Limb (tissue), 2 donors: ENCODE measurements around the gene ALDH1B1.
A peak's percentile ranks its signal among the peaks of the same experiment; 100 is the strongest.
"Not testable (repeated sequence)": the region's sequence is repeated elsewhere in the genome, so short reads cannot be mapped to it uniquely, and the experiment has no call there.

Experiments used
- DNase-seq, 2 donors: peaks; one replicate each; pipeline ENCODE4 v3.0.0-alpha.2; 2016; ENCODE audit errors: extremely low spot score in 2 of 2

The ALDH1B1 gene

DNA sequence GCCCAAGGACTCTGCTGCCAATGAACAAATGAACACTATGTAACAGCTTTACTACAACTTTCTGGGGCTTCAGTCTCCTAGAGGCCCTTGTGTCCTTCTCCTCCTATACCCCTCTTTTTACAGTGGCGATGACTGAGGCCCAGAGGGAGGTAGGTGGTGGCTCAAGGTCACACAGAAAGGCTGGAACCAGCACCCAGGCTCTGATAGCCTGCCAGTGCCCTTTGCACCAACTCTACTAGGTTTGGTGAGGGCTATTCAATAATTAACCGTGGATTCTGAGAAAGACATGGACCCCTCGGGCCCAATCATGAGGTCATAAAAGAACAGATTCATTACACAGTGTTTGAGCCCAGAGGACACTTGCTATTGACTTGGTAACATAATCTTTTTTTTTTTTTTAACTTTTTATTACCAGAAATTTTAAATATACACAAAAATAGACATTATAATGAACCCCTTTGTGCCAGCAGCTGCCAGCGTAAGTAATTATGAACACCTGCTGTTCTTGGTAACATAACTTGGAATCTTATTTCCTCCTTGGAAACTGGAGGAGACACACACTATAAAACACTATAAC is 6.1 kb upstream of the ALDH1B1 start:
- DNase-seq = peak in 1 of 2 donors; percentile 40

DNA sequence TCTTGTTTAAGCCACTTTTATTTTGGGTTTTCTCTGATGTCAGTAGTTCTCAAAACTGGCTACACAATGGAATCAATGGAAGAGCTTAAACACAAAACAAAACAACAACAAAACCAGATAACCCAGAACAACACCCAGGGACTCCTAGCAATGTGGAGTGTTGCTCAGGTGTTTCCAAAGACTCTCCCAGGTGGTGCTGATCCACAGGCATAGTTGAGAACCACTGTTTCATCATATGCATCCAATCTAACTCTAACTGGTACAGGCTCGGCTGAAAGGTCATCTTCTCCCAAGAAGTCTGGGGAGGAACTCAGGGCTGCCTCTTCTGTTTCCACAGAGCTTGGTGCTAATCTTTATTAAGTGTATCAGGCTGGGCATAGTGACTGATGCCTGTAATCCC is 5.4 kb upstream of the ALDH1B1 start:
- no peak for DNase-seq

DNA sequence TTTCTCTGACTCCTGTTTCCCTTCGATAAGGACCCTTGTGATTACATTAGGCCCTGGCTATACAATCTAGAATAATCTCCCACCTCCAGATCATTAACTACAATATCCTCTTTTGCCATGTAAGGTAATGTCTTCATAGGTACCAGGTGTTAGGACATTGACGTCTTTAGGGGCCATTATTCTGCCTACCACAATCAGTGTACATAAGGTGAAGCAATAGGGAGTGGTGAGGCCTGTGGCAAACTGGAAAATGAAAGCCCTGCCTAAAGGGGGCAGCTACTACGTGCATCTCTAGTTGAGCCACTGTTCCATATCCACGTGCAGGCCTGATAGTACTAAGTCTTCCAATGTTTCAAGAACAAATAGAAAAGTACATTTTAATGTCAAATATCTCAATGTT is 4.8 kb upstream of the ALDH1B1 start:
- DNase-seq = no peak

DNA sequence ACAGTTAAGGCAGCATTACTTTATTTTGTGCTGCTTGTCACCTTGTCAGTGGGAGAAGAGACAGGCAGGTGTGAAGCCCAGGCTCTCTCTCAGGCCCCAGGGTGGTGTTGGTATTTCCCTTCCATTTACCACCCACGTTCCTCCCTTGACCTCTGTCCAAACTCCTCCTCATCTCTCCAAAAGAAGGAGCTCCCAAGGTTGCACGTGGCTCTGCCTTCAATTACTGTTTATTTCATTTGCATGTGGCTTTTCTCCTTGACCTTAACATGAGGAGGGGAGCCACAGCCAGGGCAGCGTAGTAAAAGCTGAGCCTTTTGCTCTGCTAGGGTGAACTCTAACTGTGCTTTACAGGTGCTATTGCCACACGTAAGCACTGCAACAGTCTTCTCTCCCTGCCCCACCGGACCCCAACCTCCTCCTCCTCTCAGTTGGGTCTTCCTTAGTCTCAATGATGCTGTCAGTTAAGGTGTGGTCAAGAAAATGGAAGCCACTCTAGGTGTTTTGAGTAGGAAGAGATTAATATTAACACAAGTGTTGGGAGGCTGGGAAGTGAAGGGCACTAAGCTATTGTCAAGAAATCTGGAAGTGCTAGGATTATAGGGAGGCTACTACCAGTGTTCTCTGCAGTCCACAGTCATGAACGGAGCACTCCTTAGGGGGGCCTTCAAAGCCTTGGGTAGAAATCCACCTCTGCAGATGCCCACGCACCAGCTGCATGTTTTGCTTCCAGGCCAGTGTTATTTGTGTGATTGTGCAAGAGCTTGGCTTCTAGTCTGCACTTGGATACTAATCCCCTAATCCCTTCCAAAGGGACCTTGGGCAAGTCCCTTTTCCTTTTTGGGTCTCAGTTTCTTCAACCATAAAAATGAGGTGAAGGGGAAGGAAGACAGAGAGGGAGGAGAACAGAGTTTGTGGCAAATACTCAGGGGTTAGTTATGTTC is 3.9 kb upstream of the ALDH1B1 start:
- DNase-seq = no peak

DNA sequence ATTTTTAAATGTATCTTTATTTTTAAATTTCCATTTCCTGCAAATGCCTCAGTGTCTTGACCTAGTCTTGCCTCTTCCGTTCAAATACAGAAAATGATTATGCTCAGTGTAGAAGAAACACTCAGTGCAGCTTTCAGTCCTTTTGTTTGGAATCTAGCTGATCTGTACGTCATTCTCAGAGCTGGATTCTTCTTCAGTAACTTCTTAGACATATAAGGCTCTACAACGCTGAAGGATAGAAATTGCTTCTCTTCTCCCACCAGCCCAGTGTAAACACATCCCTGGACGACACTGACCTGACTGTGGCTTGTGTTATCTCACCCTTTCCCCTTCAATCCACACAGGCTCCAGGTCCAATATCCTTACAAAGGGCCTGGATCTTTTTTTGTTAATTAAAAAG is 3.2 kb upstream of the ALDH1B1 start:
- DNase-seq = no peak

DNA sequence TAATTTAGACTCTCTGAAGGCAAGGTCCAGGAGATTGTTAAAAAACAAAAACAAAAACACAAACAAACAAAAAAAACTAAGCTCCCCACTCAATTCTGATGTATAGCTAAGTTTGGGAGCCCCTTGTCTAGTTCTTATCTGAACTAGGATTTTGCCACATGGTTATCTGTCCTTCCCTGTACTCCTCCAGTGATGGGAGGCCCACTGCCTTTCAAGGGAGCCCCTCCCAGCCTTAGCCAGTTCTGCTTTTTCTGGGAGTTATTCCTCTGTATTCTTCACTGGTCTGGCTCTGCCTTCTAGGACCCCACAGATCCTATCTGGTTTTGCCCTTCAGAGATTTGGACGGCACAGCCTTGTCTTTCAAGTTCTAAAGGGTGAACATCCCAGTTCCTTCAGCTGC is 2.1 kb upstream of the ALDH1B1 start:
- DNase-seq = no peak

DNA sequence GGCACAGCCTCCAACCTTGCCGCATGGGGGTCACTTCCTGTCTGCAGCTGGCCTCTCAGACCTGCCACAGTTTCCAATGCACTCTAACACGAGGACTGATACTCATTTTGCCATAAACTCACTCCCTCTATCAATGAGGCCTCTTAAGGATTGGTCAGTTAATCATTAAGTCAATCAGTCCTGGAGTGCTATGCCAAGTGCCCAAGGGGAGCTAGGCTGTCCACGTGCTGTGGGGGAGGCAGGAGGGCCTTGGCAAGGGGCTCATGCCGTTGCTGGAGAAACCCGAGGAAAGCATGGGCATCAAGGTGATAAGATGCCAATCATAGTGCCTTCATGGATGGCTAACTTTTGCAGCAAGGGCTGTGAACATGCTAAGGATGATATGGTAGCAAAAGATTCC is 1.7 kb upstream of the ALDH1B1 start:
- DNase-seq = no peak

DNA sequence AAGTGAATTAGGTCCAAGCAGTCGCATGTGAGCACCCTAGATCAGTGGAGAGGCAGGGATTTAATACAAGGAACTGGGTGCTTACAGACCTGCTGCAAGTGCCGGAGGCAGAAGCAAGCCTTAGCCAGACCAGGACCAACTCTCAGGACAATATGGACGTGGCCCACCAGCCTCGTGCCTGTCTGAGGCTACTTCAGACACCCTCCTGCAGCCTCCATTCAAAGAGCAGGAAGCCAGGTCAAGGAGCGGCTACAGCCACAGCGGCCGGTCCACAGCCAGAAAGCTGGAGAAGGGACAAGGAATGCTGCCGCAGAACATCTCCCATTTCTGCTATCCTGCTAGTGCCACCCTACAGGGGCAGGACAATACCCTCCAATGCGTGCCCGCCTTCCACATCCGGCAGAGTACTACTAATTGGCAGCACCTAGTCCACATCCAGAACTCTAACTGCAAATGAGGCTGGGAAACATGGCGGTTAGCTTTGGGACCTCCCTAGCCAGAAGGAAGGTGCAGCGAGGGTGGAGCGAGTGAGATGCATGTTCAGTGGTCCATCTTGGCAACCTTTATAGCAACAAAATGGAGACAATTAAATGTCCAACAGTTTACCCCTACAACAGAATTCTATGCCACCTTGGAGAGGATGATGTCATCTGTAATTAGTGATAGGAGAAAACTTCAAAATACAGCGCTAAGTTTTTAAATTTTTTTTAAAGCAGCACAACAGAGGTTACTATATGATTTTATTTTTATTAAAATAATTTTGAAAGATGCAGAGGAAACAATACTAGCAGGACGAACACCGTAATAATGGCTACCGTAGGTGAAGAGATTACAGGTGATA is 1.0 kb upstream of the ALDH1B1 start:
- DNase-seq = no peak

DNA sequence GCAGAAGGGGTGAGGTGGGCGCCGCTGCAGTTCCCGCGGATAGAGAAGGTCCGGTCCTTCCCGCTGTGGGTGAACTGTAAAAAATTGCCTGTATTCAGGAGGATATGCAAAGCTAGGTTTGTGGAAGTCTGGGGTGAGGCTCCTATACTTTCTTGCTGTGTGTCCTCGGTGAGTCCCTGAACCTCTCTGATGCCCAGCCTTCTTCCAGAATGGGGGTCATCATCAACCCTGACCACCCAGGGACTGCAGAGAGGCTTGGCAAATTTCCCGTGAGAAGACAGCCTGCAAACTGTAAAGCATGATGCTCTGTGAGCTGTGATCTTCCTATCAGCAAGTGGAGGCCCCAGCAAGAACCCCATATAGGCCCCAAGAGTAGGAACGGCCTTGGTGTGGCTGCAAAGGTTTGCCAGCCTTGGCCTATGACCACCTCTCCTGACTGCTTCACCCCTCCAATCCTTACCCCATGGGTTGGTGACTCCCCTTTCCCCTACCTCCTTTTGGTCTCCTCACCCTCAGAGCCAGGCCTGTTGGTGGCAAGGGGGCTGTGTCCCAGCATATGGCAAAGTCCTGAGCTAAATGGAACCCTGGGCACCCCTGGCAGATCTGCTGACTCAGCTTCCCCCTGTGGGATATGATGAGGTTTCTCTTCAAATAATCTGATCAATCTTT is 760 bp downstream of the ALDH1B1 start:
- no peak for DNase-seq

DNA sequence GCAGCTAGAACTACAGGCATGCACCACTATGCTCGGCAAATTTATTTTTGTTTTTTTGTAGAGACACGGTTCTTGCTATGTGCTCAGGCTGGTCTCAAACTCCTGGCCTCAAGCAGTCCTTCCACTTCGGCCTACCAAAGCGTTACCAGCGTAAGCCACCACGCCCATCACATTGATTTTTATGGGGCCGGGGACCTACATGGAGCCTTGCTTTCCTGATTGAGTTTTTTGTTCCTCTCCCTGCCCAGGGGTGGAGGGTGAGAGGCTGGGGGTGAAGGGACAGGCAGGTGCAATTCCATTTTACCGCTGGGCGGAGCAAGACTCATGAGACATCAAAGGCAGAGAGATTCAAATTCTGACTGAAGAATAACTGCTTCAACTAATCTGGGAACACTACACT is 1.9 kb downstream of the ALDH1B1 start:
- no peak for DNase-seq

DNA sequence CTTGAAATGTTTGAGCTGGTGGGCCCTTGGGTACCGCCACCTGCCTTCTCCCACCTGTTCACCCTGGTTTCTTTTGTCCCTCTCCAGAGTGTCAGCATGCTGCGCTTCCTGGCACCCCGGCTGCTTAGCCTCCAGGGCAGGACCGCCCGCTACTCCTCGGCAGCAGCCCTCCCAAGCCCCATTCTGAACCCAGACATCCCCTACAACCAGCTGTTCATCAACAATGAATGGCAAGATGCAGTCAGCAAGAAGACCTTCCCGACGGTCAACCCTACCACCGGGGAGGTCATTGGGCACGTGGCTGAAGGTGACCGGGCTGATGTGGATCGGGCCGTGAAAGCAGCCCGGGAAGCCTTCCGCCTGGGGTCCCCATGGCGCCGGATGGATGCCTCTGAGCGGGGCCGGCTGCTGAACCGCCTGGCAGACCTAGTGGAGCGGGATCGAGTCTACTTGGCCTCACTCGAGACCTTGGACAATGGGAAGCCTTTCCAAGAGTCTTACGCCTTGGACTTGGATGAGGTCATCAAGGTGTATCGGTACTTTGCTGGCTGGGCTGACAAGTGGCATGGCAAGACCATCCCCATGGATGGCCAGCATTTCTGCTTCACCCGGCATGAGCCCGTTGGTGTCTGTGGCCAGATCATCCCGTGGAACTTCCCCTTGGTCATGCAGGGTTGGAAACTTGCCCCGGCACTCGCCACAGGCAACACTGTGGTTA is 3.3 kb downstream of the ALDH1B1 start:
- DNase-seq = no peak

DNA sequence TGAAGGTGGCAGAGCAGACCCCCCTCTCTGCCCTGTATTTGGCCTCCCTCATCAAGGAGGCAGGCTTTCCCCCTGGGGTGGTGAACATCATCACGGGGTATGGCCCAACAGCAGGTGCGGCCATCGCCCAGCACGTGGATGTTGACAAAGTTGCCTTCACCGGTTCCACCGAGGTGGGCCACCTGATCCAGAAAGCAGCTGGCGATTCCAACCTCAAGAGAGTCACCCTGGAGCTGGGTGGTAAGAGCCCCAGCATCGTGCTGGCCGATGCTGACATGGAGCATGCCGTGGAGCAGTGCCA is 3.8 kb downstream of the ALDH1B1 start:
- no peak for DNase-seq

DNA sequence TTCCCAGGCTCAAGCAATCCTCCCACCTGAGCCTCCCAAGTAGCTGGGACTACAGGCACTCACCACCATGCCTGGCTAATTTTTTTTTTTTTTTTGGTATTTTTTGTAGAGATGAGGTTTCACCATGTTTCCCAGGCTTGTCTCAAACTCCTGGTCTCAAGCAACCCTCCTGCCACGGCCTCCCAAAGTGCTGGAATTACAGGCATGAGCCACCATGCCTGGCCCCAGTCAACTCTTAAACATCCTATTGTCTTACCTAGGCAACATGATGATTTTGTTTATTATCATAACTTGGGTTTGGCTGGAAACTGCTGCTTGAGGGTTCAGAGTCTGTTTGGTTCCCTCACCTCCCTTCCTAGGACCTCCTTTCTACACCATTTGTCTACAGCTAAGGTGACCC is 6.7 kb downstream of the ALDH1B1 start:
- not testable (repeated sequence) for DNase-seq

DNA sequence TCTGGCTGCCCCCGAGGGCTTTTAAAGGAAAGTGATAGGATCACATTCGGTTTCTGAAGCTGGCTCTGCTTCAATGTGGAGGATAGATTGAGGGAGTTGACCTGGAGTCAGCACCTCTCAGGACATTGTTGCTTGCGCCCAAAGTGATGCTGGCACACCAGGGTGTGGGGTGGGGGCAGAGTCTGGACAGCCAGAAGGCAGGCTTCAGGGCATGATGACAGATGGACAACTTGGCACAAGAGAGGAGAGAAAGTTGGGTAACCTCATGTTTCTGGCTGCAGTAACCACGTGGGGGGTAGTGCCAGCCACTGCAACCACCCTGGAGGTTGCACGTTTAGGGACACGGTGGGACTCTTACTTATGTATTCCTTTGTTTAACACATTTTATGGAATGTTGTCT is 9.5 kb downstream of the ALDH1B1 start:
- no peak for DNase-seq

DNA sequence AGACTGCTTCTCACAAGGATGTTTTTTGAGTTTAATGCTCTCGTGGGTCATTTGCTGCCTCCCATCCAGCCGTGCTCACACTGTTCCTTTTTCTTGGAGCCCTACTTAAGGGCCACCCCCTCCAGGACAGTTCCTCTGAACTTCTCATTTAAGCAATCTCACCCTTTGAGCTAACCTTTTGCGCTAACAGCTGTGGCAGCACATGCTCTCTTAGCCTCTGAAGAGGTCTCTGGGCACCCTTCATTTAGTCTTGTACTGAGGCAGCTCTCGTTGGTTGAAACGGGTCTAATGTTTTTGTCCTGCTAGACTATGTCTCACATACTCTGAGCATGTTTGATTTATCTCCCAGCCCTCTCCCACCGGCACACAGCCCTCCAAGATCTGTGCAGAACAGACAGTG is 11.8 kb downstream of the ALDH1B1 start:
- DNase-seq = no peak

DNA sequence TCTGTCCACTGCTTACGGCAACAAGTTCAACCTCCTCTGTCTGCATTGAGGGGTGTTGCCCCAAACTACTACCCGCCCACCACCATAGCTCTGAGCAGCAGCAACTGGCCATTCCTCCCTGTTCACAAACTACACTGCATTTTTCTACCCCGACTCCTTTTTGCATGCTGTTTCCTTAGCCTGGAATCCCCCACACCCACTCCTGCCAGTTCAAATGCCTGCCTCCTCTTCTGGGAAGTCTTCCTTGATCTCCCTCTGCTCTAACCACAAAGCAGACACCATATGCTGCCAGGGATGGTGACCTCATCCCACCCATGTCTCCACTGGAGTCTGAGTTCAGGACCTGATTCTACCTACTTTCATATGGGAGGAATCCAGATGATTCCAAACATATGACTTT is 13.3 kb downstream of the ALDH1B1 start:
- DNase-seq = no peak

DNA sequence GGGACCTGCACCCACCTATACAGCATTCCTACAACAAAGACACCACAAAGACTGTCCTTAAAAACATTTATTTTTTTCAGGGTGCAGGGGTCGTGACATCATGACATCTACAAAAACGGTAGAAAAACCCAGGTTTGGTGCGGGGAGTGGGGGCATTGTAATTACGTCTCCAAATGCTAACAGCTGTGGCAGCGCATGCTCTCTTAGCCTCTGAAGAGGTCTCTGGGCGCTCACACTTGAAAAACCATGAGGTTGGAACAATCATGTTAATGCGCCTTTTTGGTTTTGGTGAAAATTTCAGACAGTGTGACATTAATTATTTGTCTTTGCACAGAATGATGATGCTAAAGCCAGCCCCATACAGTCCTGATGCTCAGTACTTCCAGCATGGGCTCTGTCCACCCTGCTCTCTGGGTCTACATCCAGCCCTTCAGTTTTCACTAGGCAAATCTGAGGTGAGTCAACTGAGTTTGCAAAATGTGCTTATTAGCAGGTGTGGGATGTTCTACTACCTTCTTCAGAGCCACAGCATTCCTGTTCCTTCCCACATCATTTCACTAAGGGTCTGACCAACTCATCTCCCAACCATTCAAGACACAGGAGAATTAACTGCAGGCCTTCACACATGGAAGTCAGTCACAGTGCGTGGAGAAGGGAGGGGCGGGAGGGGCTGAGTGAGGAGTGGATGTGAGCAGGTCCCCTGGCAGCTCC is 14.1 kb downstream of the ALDH1B1 start:
- no peak for DNase-seq

DNA sequence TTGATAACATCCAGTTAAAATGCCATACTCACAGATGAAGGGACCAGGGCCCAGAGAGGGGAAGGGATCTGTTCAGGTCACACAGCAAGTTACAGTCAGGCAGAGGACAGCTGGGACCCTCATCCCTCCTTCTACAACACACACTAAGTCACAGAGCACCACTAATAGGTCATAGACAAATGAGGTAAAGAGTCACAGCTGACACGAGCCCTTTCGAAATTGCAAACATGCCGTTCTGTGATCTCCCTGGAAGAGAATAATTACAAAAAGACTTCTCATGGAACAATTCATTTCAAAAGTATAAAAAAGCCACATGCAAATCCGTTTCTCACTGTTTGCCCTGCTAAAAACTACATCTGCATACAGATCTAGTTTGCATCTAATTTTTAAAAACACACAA is 16.2 kb downstream of the ALDH1B1 start:
- DNase-seq = no peak

DNA sequence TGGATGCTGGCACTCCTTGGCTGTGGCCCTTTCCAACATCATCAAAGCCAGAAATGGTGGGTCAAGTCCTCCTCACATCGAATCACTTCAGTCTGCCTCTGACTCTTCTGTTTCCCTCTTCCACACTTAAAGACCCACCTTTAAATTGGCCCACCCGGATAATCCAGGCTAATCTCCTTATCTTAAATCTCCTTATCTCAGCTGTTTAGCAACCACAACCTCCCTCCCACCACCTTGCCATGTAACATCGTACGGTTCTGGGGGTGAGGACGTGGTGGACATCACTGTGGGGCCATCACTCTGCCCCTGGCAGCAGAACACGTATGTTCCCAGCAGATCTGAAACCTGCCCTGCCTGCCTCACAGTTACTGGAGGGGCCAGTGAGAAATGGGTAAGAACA is 20.2 kb downstream of the ALDH1B1 start:
- DNase-seq = no peak

DNA sequence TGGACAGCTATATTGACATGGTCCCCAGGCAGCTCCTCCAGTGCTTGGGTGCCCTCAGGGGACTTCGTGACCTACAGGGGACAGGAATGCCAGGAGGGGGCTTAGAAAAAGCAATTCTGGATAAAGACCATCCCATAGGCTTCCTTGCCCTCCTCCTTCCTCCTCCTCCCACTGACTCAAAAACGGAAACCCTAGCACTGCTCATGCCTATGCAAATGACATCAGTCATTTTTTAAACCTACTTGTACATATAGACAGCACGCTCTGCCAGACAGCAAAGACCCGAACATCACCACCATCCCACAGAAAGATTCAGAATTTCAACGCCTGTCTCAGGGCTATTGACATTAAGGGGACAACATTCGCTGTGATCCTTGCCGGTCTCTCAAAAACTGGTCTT is 20.8 kb downstream of the ALDH1B1 start:
- DNase-seq = no peak
